ENCODE results near the gene PCDH17. TPM values are rescaled to one million over a fixed set of nuclear protein-coding genes. Genes with fewer than 3 reads are reported as not detected.

The PCDH17 gene
- total and polyA plus RNA-seq, 2 experiments from 2014 or later = 3.2 to 10.3 TPM

GRCh38 chr13:57633950-57634838 lies 2.6 kb downstream of the PCDH17 start:
- Histone ChIP-seq H3K9me3 (ENCODE audit: low read depth) (no peaks in the 10 kb centered on the region), H2AFZ (peak overlapping the region; percentile 35), H3K4me3 (peak overlapping the region; percentile 7), H3K27me3 (peaks cover 29% of the 10 kb centered on the region), H3K9me2 (replicated peaks; ENCODE audit: insufficient read depth) (no peaks in the 10 kb centered on the region), H3K79me2 (peaks cover 7% of the 10 kb centered on the region), H3K4me2 (peak overlapping the region; percentile 94), H3K36me3 (replicated peaks; ENCODE audit: insufficient read depth, low read depth) (no peaks in the 10 kb centered on the region), H3K27ac (no peak overlapping the region), H3K4me1 (ENCODE audit: insufficient read depth) (peaks cover 11% of the 10 kb centered on the region), H4K20me1 (ENCODE audit: insufficient read depth, poor library complexity, severe bottlenecking) (no peaks in the 10 kb centered on the region)
- WGBS (ENCODE audit: low lambda C conversion rate, missing lambda C conversion rate) = 23% methylated on average over 77 of the region's 78 CpGs
- TF ChIP-seq CTCF (IDR thresholded peaks at IDR 0.05; ENCODE audit: poor library complexity) = peak; percentile 11
- no peak for TF ChIP-seq EZH2 (IDR thresholded peaks at IDR 0.05; ENCODE audit: borderline replicate concordance)
- peak; percentile 17 for DNase-seq (ENCODE audit: low spot score)

GRCh38 chr13:57634839-57635165 lies 3.3 kb downstream of the PCDH17 start:
- Histone ChIP-seq H3K9me2 (replicated peaks; ENCODE audit: insufficient read depth) (no peaks in the 10 kb centered on the region), H3K4me1 (ENCODE audit: insufficient read depth) (peaks cover 11% of the 10 kb centered on the region), H3K27me3 (peaks cover 29% of the 10 kb centered on the region), H2AFZ (peak overlapping the region; percentile 35), H3K4me3 (peak overlapping the region; percentile 7), H3K4me2 (peak overlapping the region; percentile 94), H3K9me3 (ENCODE audit: low read depth) (no peaks in the 10 kb centered on the region), H3K36me3 (replicated peaks; ENCODE audit: insufficient read depth, low read depth) (no peaks in the 10 kb centered on the region), H3K27ac (no peak overlapping the region), H4K20me1 (ENCODE audit: insufficient read depth, poor library complexity, severe bottlenecking) (no peaks in the 10 kb centered on the region), H3K79me2 (peaks cover 7% of the 10 kb centered on the region)
- 14% methylated on average over 15 of the region's 15 CpGs for WGBS (ENCODE audit: low lambda C conversion rate, missing lambda C conversion rate)
- DNase-seq (ENCODE audit: low spot score) = peak; percentile 6
- TF ChIP-seq CTCF (IDR thresholded peaks at IDR 0.05; ENCODE audit: poor library complexity) (no peak), EZH2 (IDR thresholded peaks at IDR 0.05; ENCODE audit: borderline replicate concordance) (no peak), EZH2phosphoT487 (IDR thresholded peaks at IDR 0.05; ENCODE audit: low read depth, severe bottlenecking, unreplicated experiment) (no peak)

DNA sequence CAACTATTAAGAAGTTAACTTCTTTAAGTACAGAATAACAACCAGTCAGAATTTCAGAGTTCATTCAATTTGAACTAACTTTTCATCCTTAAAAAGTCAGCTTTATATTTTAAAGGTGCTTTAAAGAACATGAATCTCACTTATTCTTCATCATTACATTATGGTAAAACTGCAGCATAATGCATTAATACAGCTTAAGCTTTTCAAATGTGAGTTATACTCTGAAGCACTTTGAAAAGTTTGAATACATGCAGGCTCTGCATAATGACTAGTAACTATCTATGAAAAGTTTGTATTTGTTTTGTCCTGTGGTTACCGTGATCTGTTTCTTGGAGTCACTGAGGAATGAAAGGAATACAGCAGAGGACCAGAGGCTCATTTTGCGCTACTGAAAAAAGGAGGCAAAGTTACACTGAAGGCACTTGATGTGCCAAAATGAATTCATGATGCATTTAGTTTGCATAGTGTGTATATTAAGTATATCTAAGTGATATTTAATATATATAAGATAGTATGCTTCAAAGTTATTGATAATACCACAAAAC lies 4.1 kb downstream of the PCDH17 start:
- Histone ChIP-seq H3K4me1 (ENCODE audit: insufficient read depth) (peaks cover 11% of the 10 kb centered on the region), H3K27me3 (peaks cover 24% of the 10 kb centered on the region), H4K20me1 (ENCODE audit: insufficient read depth, poor library complexity, severe bottlenecking) (no peaks in the 10 kb centered on the region), H3K9me3 (ENCODE audit: low read depth) (no peaks in the 10 kb centered on the region), H3K4me3 (peak overlapping the region; percentile 10), H3K27ac (no peak overlapping the region), H2AFZ (no peak overlapping the region), H3K36me3 (replicated peaks; ENCODE audit: insufficient read depth, low read depth) (no peaks in the 10 kb centered on the region), H3K79me2 (peaks cover 5% of the 10 kb centered on the region), H3K4me2 (peak overlapping the region; percentile 94), H3K9me2 (replicated peaks; ENCODE audit: insufficient read depth) (no peaks in the 10 kb centered on the region)
- DNase-seq (ENCODE audit: low spot score) = no peak
- WGBS (ENCODE audit: low lambda C conversion rate, missing lambda C conversion rate) = 54% methylated on average over 2 of the region's 2 CpGs
- TF ChIP-seq EZH2 (IDR thresholded peaks at IDR 0.05; ENCODE audit: borderline replicate concordance) = no peak
- no peak for TF ChIP-seq CTCF (IDR thresholded peaks at IDR 0.05; ENCODE audit: poor library complexity)
- no peak for TF ChIP-seq EZH2phosphoT487 (IDR thresholded peaks at IDR 0.05; ENCODE audit: low read depth, severe bottlenecking, unreplicated experiment)
